ENCODE measurements around the gene ARSJ. TPM values are rescaled to one million over a fixed set of nuclear protein-coding genes. Genes with fewer than 3 reads are reported as not detected.

Gene ARSJ
- total RNA-seq, 1 experiment from 2014 or later: 43.9 TPM

DNA sequence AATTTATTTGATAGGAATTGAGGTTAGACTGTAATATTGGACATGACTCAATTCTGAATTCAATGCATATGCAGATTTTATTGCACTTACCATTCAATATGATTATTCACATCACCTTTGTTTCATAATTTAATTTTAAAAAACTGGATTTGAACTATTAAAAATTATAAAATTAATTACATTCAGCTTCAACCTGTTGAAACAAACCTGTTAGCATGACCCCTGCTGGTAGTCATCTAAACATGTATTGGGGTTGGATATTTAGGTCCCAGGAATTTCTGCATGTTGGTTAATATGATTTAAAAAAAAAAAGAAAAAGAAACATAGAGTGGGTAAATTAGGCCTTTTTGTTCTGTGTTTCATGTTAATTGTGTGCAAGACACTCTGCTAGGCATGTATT is 85.9 kb downstream of the ARSJ start:
- Histone ChIP-seq H3K27ac (ENCODE audit: low read length) (no peak overlapping the region), H3K4me3 (ENCODE audit: low read depth in 2 of 2, low read length in 2 of 2) (no peak overlapping the region), H3K36me3 (ENCODE audit: control insufficient read depth, insufficient read depth, low read length) (peaks cover 2% of the 10 kb centered on the region; the same call in 1 of the 2 replicates), H3K4me1 (ENCODE audit: control insufficient read depth, insufficient read depth, low read length) (no peaks in the 10 kb centered on the region), H3K27me3 (ENCODE audit: control insufficient read depth, insufficient read depth, low read length) (no peaks in the 10 kb centered on the region), H3K9me3 (ENCODE audit: control insufficient read depth, insufficient read depth, low read depth, low read length) (no peaks in the 10 kb centered on the region)
- intact Hi-C loops (cut with micrococcal nuclease; ENCODE audit: unreplicated experiment): loop anchor here (10.0 kb wide), 1 partner anchor 499 kb away; no protein-coding TSS in a partner anchor
- ChIA-PET POLR2A (no interaction called here), CTCF (interaction anchor here (0.6 to 0.7 kb wide), 3 partner anchors 177 to 491 kb away, joined by 3 read pairs; no protein-coding TSS in a partner anchor)
- DNase-seq (ENCODE audit: low read depth, low spot score) (no peak), ATAC-seq (no peak)
- in situ Hi-C loops (cut with HindIII; ENCODE audit: low pct_unique_long_range_greater_than_20kb, low sequenced_read_pairs): no loop called here
- no TSS peak for BruUV-seq (replicated peaks)
- TF ChIP-seq, protein P1, sequence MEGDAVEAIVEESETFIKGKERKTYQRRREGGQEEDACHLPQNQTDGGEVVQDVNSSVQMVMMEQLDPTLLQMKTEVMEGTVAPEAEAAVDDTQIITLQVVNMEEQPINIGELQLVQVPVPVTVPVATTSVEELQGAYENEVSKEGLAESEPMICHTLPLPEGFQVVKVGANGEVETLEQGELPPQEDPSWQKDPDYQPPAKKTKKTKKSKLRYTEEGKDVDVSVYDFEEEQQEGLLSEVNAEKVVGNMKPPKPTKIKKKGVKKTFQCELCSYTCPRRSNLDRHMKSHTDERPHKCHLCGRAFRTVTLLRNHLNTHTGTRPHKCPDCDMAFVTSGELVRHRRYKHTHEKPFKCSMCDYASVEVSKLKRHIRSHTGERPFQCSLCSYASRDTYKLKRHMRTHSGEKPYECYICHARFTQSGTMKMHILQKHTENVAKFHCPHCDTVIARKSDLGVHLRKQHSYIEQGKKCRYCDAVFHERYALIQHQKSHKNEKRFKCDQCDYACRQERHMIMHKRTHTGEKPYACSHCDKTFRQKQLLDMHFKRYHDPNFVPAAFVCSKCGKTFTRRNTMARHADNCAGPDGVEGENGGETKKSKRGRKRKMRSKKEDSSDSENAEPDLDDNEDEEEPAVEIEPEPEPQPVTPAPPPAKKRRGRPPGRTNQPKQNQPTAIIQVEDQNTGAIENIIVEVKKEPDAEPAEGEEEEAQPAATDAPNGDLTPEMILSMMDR (IDR thresholded peaks at IDR 0.05): peak; percentile 21; the same call in 1 of the 2 replicates
- no peak for TF ChIP-seq TCF7L2 (IDR thresholded peaks at IDR 0.05; ENCODE audit: low read depth, low read length)

- TF ChIP-seq, protein P1 (IDR thresholded peaks at IDR 0.05): no peak
- TF ChIP-seq POLR2AphosphoS5 (IDR thresholded peaks at IDR 0.05; ENCODE audit: low read depth, low read length) (no peak), SIN3A (IDR thresholded peaks at IDR 0.05; ENCODE audit: borderline replicate concordance, insufficient read depth, low read depth, low read length) (no peak), TCF7L2 (IDR thresholded peaks at IDR 0.05; ENCODE audit: low read depth, low read length) (no peak)
- TF ChIP-seq, protein P2, sequence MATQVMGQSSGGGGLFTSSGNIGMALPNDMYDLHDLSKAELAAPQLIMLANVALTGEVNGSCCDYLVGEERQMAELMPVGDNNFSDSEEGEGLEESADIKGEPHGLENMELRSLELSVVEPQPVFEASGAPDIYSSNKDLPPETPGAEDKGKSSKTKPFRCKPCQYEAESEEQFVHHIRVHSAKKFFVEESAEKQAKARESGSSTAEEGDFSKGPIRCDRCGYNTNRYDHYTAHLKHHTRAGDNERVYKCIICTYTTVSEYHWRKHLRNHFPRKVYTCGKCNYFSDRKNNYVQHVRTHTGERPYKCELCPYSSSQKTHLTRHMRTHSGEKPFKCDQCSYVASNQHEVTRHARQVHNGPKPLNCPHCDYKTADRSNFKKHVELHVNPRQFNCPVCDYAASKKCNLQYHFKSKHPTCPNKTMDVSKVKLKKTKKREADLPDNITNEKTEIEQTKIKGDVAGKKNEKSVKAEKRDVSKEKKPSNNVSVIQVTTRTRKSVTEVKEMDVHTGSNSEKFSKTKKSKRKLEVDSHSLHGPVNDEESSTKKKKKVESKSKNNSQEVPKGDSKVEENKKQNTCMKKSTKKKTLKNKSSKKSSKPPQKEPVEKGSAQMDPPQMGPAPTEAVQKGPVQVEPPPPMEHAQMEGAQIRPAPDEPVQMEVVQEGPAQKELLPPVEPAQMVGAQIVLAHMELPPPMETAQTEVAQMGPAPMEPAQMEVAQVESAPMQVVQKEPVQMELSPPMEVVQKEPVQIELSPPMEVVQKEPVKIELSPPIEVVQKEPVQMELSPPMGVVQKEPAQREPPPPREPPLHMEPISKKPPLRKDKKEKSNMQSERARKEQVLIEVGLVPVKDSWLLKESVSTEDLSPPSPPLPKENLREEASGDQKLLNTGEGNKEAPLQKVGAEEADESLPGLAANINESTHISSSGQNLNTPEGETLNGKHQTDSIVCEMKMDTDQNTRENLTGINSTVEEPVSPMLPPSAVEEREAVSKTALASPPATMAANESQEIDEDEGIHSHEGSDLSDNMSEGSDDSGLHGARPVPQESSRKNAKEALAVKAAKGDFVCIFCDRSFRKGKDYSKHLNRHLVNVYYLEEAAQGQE (IDR thresholded peaks at IDR 0.05; ENCODE audit: insufficient read depth in 1 of 2, low read depth in 2 of 2, low read length in 1 of 2): no peak
- ATAC-seq: no peak
- ChIA-PET POLR2A (no interaction called here), CTCF (no interaction called here)
- H3K27me3 ChIP-seq (ENCODE audit: control insufficient read depth, insufficient read depth, low read length): no peaks in the 10 kb centered on the region
- no peaks in the 10 kb centered on the region for H3K9me3 ChIP-seq (ENCODE audit: control insufficient read depth, insufficient read depth, low read depth, low read length)
- DNase-seq (ENCODE audit: low read depth, low spot score): no peak
- no peak overlapping the region for H3K27ac ChIP-seq (ENCODE audit: low read length)
- BruUV-seq (replicated peaks): no TSS peak
- H3K4me1 ChIP-seq (ENCODE audit: control insufficient read depth, insufficient read depth, low read length): no peaks in the 10 kb centered on the region
- H3K4me3 ChIP-seq (ENCODE audit: low read depth in 2 of 2, low read length in 2 of 2): no peak overlapping the region
- intact Hi-C loops (cut with micrococcal nuclease; ENCODE audit: unreplicated experiment) (no loop called here), in situ Hi-C loops (cut with HindIII; ENCODE audit: low pct_unique_long_range_greater_than_20kb, low sequenced_read_pairs) (no loop called here)
- no peaks in the 10 kb centered on the region for H3K36me3 ChIP-seq (ENCODE audit: control insufficient read depth, insufficient read depth, low read length)
These were observed 91.4 kb downstream of the ARSJ start for GRCh38 chr4:113888006-113888405.

Data from Panc1 (cell line).